Liver (tissue), 9 donors: ENCODE measurements around the gene PARP3. TPM values are rescaled to one million over a fixed set of nuclear protein-coding genes. Genes with fewer than 3 reads are reported as not detected.

Experiments used
- DNase-seq: peaks from one replicate; pipeline ENCODE4 v3.0.0-alpha.2; 2017; ENCODE audit warnings: low spot score
- H3K27ac ChIP-seq, 2 donors: one replicate each; pipeline ENCODE4 v1.7.0; 2013; ENCODE audit warnings: inconsistent platforms in 2 of 2, low read length in 2 of 2, control low read depth in 1 of 2, low read depth in 1 of 2, mild to moderate bottlenecking in 1 of 2
- H3K27me3 ChIP-seq, 4 donors: one replicate each; pipeline versions ENCODE4 v1.6.1 to v1.7.0; 2013; ENCODE audit warnings: low read length in 3 of 4, inconsistent platforms in 1 of 4, mild to moderate bottlenecking in 1 of 4, moderate library complexity in 1 of 4; ENCODE audit not compliant: control insufficient read depth in 4 of 4, insufficient read depth in 4 of 4
- H3K36me3 ChIP-seq, 4 donors: one replicate each; pipeline versions ENCODE4 v1.6.1 to v1.7.0; 2013; ENCODE audit warnings: low read length in 3 of 4, mild to moderate bottlenecking in 3 of 4, low read depth in 1 of 4, moderate library complexity in 1 of 4; ENCODE audit not compliant: control insufficient read depth in 4 of 4, insufficient read depth in 3 of 4
- H3K4me1 ChIP-seq, 4 donors: one replicate each; pipeline versions ENCODE4 v1.6.1 to v1.7.0; 2013; ENCODE audit warnings: low read length in 3 of 4, mild to moderate bottlenecking in 3 of 4, moderate library complexity in 1 of 4; ENCODE audit not compliant: control insufficient read depth in 4 of 4, insufficient read depth in 4 of 4
- H3K4me3 ChIP-seq, 3 donors: one replicate each; pipeline versions ENCODE4 v1.6.1 to v1.7.0; 2013; ENCODE audit warnings: low read length in 3 of 3, control low read depth in 1 of 3, low read depth in 1 of 3, mild to moderate bottlenecking in 1 of 3
- H3K9ac ChIP-seq, 2 donors: one replicate each; pipeline ENCODE4 v1.7.0; 2013; ENCODE audit warnings: low read length in 2 of 2, mild to moderate bottlenecking in 2 of 2, moderate library complexity in 2 of 2, control low read depth in 1 of 2, low read depth in 1 of 2
- H3K9me3 ChIP-seq, 4 donors: one replicate each; pipeline versions ENCODE4 v1.6.1 to v1.7.0; 2013; ENCODE audit warnings: low read length in 3 of 4; ENCODE audit not compliant: control insufficient read depth in 4 of 4
- EGR1 ChIP-seq, 2 donors: IDR thresholded peaks; 2 replicates each; pipeline ENCODE4 v1.6.1; 2016 to 2018; ENCODE audit warnings: antibody characterized with exemption in 2 of 2, low read depth in 2 of 2
- FOXA1 ChIP-seq: IDR thresholded peaks from 2 replicates; pipeline ENCODE4 v1.6.1; 2016; ENCODE audit warnings: antibody characterized with exemption
- FOXA2 ChIP-seq: IDR thresholded peaks from 2 replicates; pipeline ENCODE4 v1.6.1; 2016; ENCODE audit warnings: antibody characterized with exemption
- GABPA ChIP-seq, 2 donors: IDR thresholded peaks in 1 of 2; conservative IDR thresholded peaks in 1 of 2; 2 replicates each; pipeline ENCODE4 v1.6.1; 2016; ENCODE audit warnings: antibody characterized with exemption in 2 of 2, mild to moderate bottlenecking in 1 of 2, moderate library complexity in 1 of 2
- HNF4A ChIP-seq, 2 donors: conservative IDR thresholded peaks; 2 replicates each; pipeline ENCODE4 v1.6.1; 2016; ENCODE audit warnings: antibody characterized with exemption in 2 of 2, mild to moderate bottlenecking in 2 of 2
- HNF4G ChIP-seq: IDR thresholded peaks from 2 replicates; pipeline ENCODE4 v1.6.1; 2016; ENCODE audit warnings: antibody characterized with exemption
- JUND ChIP-seq, 2 donors: IDR thresholded peaks; 2 replicates each; pipeline ENCODE4 v1.6.1; 2016; ENCODE audit warnings: antibody characterized with exemption in 2 of 2
- MAX ChIP-seq: IDR thresholded peaks from 2 replicates; pipeline ENCODE4 v1.6.1; 2016; ENCODE audit warnings: antibody characterized with exemption
- NR2F2 ChIP-seq: IDR thresholded peaks from 2 replicates; pipeline ENCODE4 v1.6.1; 2016; ENCODE audit warnings: antibody characterized with exemption
- RAD21 ChIP-seq, 2 donors: IDR thresholded peaks; 2 replicates each; pipeline ENCODE4 v1.6.1; 2016; ENCODE audit warnings: antibody characterized with exemption in 2 of 2, mild to moderate bottlenecking in 2 of 2
- RXRA ChIP-seq, 2 donors: IDR thresholded peaks; 2 replicates each; pipeline ENCODE4 v1.6.1; 2017 to 2018; ENCODE audit warnings: antibody characterized with exemption in 2 of 2, mild to moderate bottlenecking in 1 of 2
- SP1 ChIP-seq: IDR thresholded peaks from 2 replicates; pipeline ENCODE4 v1.6.1; 2018; ENCODE audit warnings: antibody characterized with exemption, mild to moderate bottlenecking
- TAF1 ChIP-seq: conservative IDR thresholded peaks from 2 replicates; pipeline ENCODE4 v1.6.1; 2016; ENCODE audit warnings: antibody characterized with exemption, mild to moderate bottlenecking
- YY1 ChIP-seq: IDR thresholded peaks from 2 replicates; pipeline ENCODE4 v1.6.1; 2016; ENCODE audit warnings: antibody characterized with exemption, mild to moderate bottlenecking
- ZBTB33 ChIP-seq: IDR thresholded peaks from 2 replicates; pipeline ENCODE4 v1.6.1; 2016; ENCODE audit warnings: antibody characterized with exemption
- WGBS: extraction: QIAGEN DNeasy Blood & Tissue Kit; methylation state at CpG from one replicate; pipeline ENCODE4 v1.1.7; 2013; 5-methylcytosine and 5-hydroxymethylcytosine counted together
- polyA plus RNA-seq, 2 donors: library from polyadenylated mRNA; stranded (reverse) in 1 of 2; unstranded in 1 of 2; fragments of 200-250 nt in 1 of 2; fragments of >200 nt in 1 of 2; fragmentation: Nextera tagmentation in 1 of 2; extraction: Ambion mirVana in 1 of 2; gene quantifications; one replicate each; pipeline versions ENCODE4 v1.2.1 to v1.2.3, GENCODE V29; 2013 to 2015
- total RNA-seq, 2 donors: library from RNA; depleted of rRNA; stranded (reverse); fragments of >200 nt; gene quantifications; one replicate each; pipeline ENCODE4 v1.2.3, GENCODE V29; 2014
- TF ChIP-seq, protein P1 (sequence below): fragments of 150-350 bp; IDR thresholded peaks from 2 replicates; pipeline ENCODE4 v1.5.1; 2017; ENCODE audit warnings: improper control_type of control experiment, low read depth, low read length; ENCODE audit not compliant: missing input control
- TF ChIP-seq, protein P2 (sequence below): IDR thresholded peaks from 2 replicates; pipeline ENCODE4 v1.6.1; 2016; ENCODE audit warnings: antibody characterized with exemption, mild to moderate bottlenecking
- TF ChIP-seq, protein P3 (sequence below): IDR thresholded peaks from 2 replicates; pipeline ENCODE4 v1.6.1; 2016; ENCODE audit warnings: antibody characterized with exemption
- donor health status: healthy.
- donor health status: healthy.
- donor health status: healthy.
- donor health status: healthy.
- donor health status: healthy.

The PARP3 gene
- total and polyA plus RNA-seq, 4 donors = 1.5 to 21.4 (median 12.7) TPM

DNA sequence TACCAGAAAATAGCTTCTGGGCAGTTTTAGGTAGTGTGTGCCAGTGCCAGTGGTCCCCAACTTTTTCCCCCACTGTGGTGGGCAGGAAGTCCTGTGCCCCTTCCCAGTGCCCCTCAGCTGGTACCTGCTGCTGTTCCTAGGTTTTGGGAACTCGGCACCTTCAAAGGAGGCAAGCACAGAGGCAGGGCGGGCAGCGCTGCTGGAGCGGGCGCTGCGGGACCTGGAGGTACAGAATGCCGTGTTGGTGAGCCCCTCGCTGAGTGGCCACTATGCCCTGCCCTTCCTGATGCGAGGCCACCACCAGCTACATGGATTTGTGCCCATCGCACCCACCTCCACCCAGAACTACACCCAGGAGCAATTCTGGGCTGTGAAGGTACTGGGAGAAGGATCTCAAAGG is 38.1 kb downstream of the PARP3 start:
- peak overlapping the region in 1 of 2 donors; percentile 25 for H3K27ac ChIP-seq
- H3K9ac ChIP-seq = no peak overlapping the region
- TF ChIP-seq EGR1 (IDR thresholded peaks at IDR 0.05; ENCODE audit: low read depth in 2 of 2) (no peak), RAD21 (IDR thresholded peaks at IDR 0.05) (no peak), ZBTB33 (no peak), FOXA1 (no peak), MAX (no peak), HNF4A (conservative IDR thresholded peaks at IDR 0.05) (no peak), GABPA (IDR thresholded peaks at IDR 0.05 in 1 of 2, conservative IDR thresholded peaks at IDR 0.05 in 1 of 2) (no peak), YY1 (no peak), JUND (IDR thresholded peaks at IDR 0.05) (no peak), TAF1 (no peak), HNF4G (no peak), SP1 (no peak)
- TF ChIP-seq, protein P1, sequence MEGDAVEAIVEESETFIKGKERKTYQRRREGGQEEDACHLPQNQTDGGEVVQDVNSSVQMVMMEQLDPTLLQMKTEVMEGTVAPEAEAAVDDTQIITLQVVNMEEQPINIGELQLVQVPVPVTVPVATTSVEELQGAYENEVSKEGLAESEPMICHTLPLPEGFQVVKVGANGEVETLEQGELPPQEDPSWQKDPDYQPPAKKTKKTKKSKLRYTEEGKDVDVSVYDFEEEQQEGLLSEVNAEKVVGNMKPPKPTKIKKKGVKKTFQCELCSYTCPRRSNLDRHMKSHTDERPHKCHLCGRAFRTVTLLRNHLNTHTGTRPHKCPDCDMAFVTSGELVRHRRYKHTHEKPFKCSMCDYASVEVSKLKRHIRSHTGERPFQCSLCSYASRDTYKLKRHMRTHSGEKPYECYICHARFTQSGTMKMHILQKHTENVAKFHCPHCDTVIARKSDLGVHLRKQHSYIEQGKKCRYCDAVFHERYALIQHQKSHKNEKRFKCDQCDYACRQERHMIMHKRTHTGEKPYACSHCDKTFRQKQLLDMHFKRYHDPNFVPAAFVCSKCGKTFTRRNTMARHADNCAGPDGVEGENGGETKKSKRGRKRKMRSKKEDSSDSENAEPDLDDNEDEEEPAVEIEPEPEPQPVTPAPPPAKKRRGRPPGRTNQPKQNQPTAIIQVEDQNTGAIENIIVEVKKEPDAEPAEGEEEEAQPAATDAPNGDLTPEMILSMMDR = no peak
- TF ChIP-seq, protein P2, sequence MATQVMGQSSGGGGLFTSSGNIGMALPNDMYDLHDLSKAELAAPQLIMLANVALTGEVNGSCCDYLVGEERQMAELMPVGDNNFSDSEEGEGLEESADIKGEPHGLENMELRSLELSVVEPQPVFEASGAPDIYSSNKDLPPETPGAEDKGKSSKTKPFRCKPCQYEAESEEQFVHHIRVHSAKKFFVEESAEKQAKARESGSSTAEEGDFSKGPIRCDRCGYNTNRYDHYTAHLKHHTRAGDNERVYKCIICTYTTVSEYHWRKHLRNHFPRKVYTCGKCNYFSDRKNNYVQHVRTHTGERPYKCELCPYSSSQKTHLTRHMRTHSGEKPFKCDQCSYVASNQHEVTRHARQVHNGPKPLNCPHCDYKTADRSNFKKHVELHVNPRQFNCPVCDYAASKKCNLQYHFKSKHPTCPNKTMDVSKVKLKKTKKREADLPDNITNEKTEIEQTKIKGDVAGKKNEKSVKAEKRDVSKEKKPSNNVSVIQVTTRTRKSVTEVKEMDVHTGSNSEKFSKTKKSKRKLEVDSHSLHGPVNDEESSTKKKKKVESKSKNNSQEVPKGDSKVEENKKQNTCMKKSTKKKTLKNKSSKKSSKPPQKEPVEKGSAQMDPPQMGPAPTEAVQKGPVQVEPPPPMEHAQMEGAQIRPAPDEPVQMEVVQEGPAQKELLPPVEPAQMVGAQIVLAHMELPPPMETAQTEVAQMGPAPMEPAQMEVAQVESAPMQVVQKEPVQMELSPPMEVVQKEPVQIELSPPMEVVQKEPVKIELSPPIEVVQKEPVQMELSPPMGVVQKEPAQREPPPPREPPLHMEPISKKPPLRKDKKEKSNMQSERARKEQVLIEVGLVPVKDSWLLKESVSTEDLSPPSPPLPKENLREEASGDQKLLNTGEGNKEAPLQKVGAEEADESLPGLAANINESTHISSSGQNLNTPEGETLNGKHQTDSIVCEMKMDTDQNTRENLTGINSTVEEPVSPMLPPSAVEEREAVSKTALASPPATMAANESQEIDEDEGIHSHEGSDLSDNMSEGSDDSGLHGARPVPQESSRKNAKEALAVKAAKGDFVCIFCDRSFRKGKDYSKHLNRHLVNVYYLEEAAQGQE = no peak
- TF ChIP-seq, protein P3, sequence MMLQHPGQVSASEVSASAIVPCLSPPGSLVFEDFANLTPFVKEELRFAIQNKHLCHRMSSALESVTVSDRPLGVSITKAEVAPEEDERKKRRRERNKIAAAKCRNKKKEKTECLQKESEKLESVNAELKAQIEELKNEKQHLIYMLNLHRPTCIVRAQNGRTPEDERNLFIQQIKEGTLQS = no peak
- peaks cover 10 to 49% (median 30%) of the 10 kb centered on the region in 4 donors for H3K4me1 ChIP-seq
- 97% methylated on average over 10 of the region's 10 CpGs for WGBS
- H3K27me3 ChIP-seq = no peaks in the 10 kb centered on the region
- H3K36me3 ChIP-seq = no peaks in the 10 kb centered on the region
- H3K4me3 ChIP-seq = no peak overlapping the region
- no peak for DNase-seq
- H3K9me3 ChIP-seq = no peaks in the 10 kb centered on the region

DNA sequence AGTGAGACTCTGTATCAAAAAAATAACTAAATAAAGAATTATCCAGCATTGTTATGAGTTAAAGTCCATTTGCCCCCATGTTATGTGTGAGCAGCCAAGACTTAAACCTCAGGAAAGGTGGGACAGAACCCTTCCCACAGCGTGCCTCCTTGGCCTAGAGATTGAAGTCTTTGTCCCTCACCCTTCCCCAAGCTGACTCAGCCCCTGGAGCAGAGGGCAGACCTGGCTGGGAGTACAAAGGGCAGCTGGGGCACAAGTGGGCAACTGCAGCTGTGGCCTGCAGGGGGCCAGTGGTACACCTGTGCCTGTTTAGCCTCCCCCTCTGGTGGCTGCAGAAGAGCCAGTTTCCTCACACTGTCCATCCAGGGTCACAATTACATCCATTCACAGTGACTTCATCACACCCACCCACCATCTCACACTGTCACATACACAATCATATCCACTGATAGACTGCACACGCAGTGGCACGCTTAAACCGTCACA is 40.2 kb downstream of the PARP3 start:
- H3K27ac ChIP-seq = peak overlapping the region; percentile 96 to 100
- H3K4me1 ChIP-seq = peaks cover 6 to 51% (median 26%) of the 10 kb centered on the region in 4 donors
- H3K36me3 ChIP-seq = peaks cover 0 to 3% (median 2%) of the 10 kb centered on the region in 4 donors
- no peaks in the 10 kb centered on the region for H3K27me3 ChIP-seq
- no peaks in the 10 kb centered on the region for H3K9me3 ChIP-seq
- H3K4me3 ChIP-seq = peak overlapping the region; percentile 62 to 89 (median 85)
- H3K9ac ChIP-seq = peak overlapping the region; percentile 92 to 94
- 3% methylated on average over 4 of the region's 4 CpGs for WGBS
- peak; percentile 63 for DNase-seq
- TF ChIP-seq HNF4G = peak; percentile 94
- TF ChIP-seq NR2F2 = peak; percentile 59
- no peak for TF ChIP-seq EGR1 (IDR thresholded peaks at IDR 0.05; ENCODE audit: low read depth in 2 of 2)
- peak; percentile 86 to 87 for TF ChIP-seq RXRA (IDR thresholded peaks at IDR 0.05)
- peak in 1 of 2 donors; percentile 46 for TF ChIP-seq GABPA (IDR thresholded peaks at IDR 0.05 in 1 of 2, conservative IDR thresholded peaks at IDR 0.05 in 1 of 2)
- TF ChIP-seq TAF1 = no peak
- TF ChIP-seq SP1 = peak; percentile 96
- peak; percentile 84 for TF ChIP-seq JUND (IDR thresholded peaks at IDR 0.05)
- TF ChIP-seq, protein P2 = peak; percentile 56
- TF ChIP-seq HNF4A (conservative IDR thresholded peaks at IDR 0.05) = peak; percentile 99
- peak; percentile 32 to 66 for TF ChIP-seq RAD21 (IDR thresholded peaks at IDR 0.05)
- peak; percentile 27 for TF ChIP-seq FOXA2
- TF ChIP-seq MAX = peak; percentile 69
